Fibroblast of gingiva (primary cell): ENCODE measurements around the gene ZNF469.
"Not testable (repeated sequence)": the region's sequence is repeated elsewhere in the genome, so short reads cannot be mapped to it uniquely, and the experiment has no call there.

Experiments
- DNase-seq: peaks from one replicate; pipeline ENCODE4 v3.0.0-alpha.2; 2011; ENCODE audit warnings: low read depth

The ZNF469 gene

GRCh38 chr16:88359008-88359407 is 23.8 kb upstream of the ZNF469 start:
- no peak for DNase-seq

GRCh38 chr16:88360401-88360800 is 22.4 kb upstream of the ZNF469 start:
- DNase-seq, result not testable (repeated sequence)

GRCh38 chr16:88360999-88361398 is 21.8 kb upstream of the ZNF469 start:
- DNase-seq, result no peak

- DNase-seq, result no peak
These were observed 21.0 kb upstream of the ZNF469 start for GRCh38 chr16:88361775-88362174.

GRCh38 chr16:88363239-88363891 is 19.4 kb upstream of the ZNF469 start:
- DNase-seq, result no peak

GRCh38 chr16:88365244-88365865 is 17.4 kb upstream of the ZNF469 start:
- DNase-seq, result no peak

GRCh38 chr16:88366032-88366703 is 16.6 kb upstream of the ZNF469 start:
- DNase-seq, result no peak

- DNase-seq, result no peak
These were observed 16.1 kb upstream of the ZNF469 start for GRCh38 chr16:88366704-88367047.

- DNase-seq, result no peak
These were observed 15.2 kb upstream of the ZNF469 start for GRCh38 chr16:88367560-88367959.

- DNase-seq, result no peak
These were observed 14.7 kb upstream of the ZNF469 start for GRCh38 chr16:88368036-88368435.

- no peak for DNase-seq
These were observed 13.8 kb upstream of the ZNF469 start for GRCh38 chr16:88368994-88369393.

- DNase-seq, result no peak
These were observed 13.2 kb upstream of the ZNF469 start for GRCh38 chr16:88369447-88370008.

GRCh38 chr16:88370365-88370764 is 12.4 kb upstream of the ZNF469 start:
- DNase-seq, result no peak

GRCh38 chr16:88372522-88372921 is 10.2 kb upstream of the ZNF469 start:
- DNase-seq, result no peak

GRCh38 chr16:88373211-88373610 is 9.5 kb upstream of the ZNF469 start:
- no peak for DNase-seq

- DNase-seq, result no peak
These were observed 8.7 kb upstream of the ZNF469 start for GRCh38 chr16:88373927-88374492.

GRCh38 chr16:88374736-88375135 is 8.0 kb upstream of the ZNF469 start:
- no peak for DNase-seq

GRCh38 chr16:88375236-88375975 is 7.4 kb upstream of the ZNF469 start:
- DNase-seq, result no peak

- no peak for DNase-seq
These were observed 6.5 kb upstream of the ZNF469 start for GRCh38 chr16:88375996-88376834.

- DNase-seq, result peak; percentile 52
These were observed 5.7 kb upstream of the ZNF469 start for GRCh38 chr16:88376835-88377726.
